Stimulated activated CD4-positive, alpha-beta T cell treated with anti-CD3 and anti-CD28 coated beads, Interleukin-4, amount 100 ng/mL, for 24 hours (primary cell): ENCODE measurements around the gene CCDC33.

Experiments
- DNase-seq: peaks from one replicate; pipeline ENCODE4 v3.0.0-alpha.2; 2020

CCDC33 gene

DNA sequence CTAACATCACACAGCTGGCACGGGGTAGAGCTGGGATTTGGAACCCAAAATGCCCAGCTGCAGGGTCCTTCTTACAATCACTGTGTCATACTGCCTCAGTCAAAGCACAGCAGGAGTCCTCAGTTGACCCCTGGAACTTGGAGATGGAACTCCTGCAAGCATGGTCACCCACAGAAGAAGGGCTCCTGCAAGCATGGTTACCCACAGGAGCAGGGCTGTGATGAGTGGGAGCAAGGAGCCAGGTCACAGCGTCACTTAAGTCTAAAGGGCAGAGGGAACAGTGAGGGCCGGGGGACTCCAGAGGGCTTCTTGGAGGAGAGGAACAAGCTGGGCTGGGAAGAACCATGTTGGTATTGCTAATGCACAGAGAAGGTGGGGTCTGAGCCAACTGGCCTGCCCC lies 24.9 kb downstream of the CCDC33 start:
- DNase-seq = no peak

DNA sequence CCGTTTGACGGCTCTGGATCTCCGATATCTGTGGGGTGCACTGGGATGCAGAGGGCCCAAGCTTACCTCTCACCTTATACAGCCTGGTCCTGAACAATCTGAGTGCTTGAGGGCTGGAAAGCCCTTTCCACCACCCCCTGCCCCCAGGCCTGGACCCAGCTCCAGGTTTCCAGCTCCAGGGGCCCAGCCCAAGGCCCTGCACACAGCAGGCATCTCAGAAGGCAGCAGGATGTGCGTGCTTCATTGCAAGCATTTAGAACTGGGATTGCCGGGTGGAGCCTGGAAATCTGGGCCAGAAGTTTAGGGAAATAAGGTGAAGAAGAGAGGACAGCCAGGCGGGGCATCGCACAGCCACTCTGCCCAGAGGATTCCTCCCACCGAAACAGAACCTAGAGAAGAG lies 25.6 kb downstream of the CCDC33 start:
- DNase-seq = no peak

DNA sequence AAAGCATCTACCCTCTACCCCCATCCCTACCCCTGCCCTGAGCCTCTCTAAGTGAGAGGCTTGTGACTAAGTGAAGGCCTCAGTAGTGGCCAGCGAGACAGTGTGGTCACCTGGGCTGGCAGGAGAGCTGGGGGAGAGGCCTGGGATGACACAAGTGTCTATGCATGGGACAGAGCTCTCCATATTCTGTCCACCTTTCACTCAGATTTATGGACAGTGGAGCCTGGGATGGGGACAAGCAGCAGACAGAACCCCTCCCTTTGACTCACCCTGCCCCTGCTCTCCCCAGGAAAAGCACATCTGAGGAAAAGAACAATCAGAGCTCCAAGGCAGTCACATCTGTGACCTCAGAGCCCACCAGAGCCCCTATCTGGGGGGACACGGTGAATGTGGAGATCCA lies 26.0 kb downstream of the CCDC33 start:
- DNase-seq = no peak

- DNase-seq = no peak
Observed at GRCh38 chr15:74262625-74263024, 26.5 kb downstream of the CCDC33 start.

GRCh38 chr15:74263466-74263865 lies 27.3 kb downstream of the CCDC33 start:
- no peak for DNase-seq

DNA sequence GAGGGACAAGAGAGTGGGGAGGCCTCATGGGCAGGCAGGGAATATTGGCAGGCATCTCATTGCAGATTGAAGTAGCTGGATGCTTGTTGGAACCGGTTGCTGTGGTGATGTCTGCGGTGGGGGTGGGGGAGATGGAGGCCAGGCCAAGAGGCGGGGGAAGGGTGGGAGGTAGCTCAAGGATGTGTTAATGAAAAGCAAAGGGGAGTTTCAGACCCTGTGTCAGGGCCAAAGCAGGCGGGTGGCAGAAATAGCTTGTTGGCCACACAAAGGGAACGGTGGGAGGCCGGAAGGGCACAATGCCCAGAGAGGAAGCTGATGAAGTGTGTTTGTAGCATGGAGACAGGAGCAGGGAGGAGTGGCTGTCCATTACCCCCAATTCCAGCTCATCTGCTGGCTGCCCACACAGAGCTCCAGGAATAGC lies 28.0 kb downstream of the CCDC33 start:
- DNase-seq = no peak

DNA sequence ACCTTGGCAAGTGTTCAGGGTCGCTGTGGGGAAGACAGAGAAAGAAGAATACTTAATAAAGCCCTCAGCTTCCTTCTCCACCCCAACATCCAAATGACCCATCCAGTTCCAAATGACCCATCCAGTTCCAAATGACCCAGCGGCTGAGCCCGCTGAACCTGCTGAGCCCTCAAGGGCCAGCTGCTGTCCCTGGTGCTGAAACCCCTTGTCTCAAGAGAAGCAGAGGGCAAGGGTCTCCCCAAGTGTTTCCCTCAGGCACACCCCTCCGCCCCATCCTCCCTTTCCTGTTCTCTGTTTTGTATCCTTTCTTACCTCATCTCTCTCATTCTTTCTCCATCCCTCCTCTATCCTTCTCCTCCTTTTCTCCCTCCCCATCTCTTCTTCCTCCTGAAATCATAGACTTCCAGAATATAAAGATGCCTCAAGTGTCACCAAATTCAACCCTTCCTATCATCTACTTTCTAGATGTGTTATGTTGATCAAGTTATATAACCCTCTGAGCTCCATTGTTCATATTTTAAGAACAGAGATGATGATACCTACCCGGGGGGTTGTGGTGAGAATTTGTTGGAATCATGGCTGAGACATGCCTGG lies 29.0 kb downstream of the CCDC33 start:
- DNase-seq = no peak

- DNase-seq = no peak
Observed at GRCh38 chr15:74268020-74268419, 31.9 kb downstream of the CCDC33 start.

DNA sequence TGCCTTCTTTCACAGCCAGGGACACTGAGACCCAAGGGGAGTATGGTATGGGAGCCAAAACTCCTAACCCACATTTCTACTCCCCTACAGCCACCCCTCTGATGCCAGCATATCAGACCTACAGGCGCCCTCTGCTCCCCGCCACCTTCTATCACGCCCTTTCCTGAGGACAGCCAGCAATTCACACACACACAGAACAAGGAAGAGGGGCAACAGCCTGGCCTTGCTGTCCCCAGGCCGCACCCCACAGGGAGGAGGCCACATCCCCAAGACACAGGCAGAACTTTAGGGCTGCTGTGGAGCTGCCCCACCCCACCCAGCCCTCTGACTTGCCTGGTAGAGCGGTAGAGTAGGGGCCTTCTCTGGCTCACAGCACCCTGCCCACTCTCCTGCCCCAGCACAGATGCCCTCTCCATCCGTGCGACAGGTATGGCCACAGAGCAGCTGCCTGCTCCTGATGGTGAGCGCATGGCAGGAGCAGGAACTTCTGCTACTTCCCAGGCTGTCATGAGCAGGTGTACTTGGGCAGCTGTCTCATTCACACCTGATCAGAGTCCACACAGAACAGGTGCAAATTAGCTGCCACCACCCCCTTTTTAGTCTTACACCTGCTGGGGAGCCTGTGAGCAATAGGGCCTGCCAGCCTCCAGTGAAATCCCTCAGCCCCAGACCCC lies 33.4 kb downstream of the CCDC33 start:
- no peak for DNase-seq

DNA sequence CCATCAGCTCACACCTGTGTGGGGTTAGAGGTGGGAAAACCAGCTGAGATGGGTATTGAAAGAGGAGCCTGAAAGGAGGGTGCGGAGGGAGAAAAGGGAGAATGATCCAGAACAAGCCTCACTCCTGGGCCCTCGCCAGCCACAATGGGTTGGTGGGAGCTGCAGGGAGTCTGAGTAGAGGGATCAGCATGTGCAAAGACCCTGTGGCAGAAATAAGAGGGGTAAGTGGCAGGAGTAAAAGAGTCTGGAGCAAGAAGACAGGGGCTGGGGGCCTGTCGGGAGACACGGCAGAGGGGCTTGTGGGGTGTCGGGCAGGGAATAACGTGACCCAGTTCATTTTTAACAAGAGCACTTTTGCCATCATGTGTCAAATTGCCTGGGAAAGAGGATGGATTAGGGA lies 34.0 kb downstream of the CCDC33 start:
- no peak for DNase-seq

GRCh38 chr15:74270854-74271520 lies 34.9 kb downstream of the CCDC33 start:
- no peak for DNase-seq

GRCh38 chr15:74272812-74273211 lies 36.7 kb downstream of the CCDC33 start:
- no peak for DNase-seq

GRCh38 chr15:74274470-74275038 lies 38.4 kb downstream of the CCDC33 start:
- no peak for DNase-seq

- no peak for DNase-seq
Observed at GRCh38 chr15:74275957-74276356, 39.8 kb downstream of the CCDC33 start.

GRCh38 chr15:74276560-74276959 lies 40.4 kb downstream of the CCDC33 start:
- DNase-seq = no peak

- DNase-seq = no peak
Observed at GRCh38 chr15:74277242-74277810, 41.2 kb downstream of the CCDC33 start.

DNA sequence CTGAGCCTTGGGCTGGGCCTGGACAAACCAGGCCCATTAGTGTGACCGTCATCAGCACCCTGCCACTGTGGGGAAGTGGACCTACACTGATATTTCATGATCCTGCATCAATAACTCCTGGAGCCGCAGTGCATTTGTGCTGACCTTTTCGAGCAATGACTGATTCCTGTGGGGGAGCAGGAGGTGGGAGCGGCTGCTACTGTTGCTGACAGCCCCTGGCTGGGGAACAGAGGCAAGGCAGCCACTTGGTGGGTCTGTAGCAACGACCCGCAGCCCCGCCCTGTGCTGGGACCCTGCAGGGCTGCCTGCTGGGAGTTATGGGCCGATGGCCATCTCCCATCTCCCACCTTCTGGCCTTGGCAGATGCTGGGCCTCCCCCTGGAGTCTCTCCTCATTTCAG lies 42.1 kb downstream of the CCDC33 start:
- DNase-seq = no peak

DNA sequence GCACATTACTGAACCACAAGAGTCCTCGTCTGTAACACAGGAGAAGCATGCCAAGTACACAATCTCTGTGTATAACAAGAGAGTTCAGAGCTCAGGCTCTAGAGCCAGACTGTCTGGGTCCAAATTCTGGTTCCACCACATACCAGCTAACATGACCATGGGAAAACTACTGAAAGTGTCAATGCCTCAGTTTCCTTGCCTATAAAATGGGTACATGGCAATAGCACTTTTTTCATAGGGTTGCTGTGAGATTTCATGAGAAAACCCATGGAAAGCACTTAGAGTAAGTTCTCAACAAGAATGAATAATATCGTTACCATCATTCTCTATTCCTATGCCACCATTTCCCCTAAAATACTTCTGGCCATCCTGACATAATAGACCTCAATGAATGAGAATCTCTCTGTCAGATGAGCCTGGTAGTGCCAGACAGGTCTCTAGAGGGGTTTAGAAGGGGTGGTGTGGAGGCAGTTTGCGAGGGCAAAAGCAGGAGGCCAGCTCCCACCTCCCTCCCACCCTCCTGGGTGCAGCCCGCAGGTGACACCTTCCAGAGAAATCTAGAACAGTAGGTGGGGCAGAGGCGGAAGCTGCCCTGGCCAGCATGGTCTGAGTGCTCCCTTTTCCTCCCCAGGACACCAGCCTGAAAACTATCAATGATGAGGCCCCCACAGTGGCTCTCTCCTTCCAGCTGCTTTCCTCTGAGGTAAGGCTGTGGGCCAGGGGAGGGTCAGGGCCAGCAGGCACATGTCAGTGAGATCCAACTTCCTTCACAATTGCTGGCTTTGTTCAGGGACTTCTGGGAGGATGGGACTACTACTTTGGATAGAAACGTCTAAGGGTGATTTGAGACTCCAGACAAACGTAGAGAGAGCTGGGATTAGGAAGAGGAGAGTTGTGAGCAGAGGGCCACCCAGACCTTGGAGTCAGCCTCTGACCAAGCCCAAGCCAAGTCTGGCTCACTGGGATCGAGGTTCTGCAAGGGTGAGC lies 45.3 kb downstream of the CCDC33 start:
- DNase-seq = no peak

DNA sequence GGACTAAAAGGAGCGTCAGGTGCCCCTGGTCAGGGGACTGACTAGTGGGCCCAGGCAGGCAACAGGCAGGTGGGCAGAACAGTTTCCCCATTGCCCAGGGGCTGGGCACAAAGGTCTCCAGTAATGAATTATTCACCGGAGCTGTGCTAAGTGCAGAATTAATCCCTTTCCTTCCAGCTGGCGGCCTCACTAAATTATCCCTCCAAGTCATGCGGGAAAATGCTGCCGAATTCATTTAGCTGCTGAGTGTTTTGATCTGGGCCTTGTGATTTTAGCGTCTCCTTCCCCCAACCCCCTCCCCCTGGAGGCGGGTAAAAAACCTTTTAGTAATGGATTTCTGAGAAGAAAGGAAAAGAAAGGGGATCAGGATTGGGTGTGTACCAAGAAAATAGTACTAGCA lies 47.2 kb downstream of the CCDC33 start:
- DNase-seq = no peak

DNA sequence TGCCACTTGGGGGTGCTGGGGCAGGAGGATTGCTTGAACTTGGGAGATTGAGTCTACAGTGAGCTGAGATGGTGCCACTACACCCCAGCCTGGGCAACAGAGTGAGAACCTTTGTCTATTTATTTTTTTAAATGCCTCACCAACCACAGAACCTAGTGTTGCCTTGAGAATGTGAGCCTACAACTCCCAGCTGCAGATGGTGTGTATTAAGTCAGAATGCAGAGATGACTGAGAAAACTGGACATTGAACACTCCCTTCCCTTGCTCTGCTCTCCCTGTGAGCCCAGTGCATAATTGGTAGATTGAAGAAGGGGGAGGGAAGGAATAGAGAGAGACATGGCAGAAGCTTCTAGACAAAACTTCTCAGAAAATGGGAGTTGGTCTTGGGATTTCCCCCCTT lies 53.5 kb downstream of the CCDC33 start:
- no peak for DNase-seq

GRCh38 chr15:74290645-74291044 lies 54.5 kb downstream of the CCDC33 start:
- DNase-seq = no peak
